ENCODE measurements around the gene POLR3GL. TPM values are rescaled to one million over a fixed set of nuclear protein-coding genes. Genes with fewer than 3 reads are reported as not detected.
A peak's percentile ranks its signal among the peaks of the same experiment; 100 is the strongest.

The POLR3GL gene
- total RNA-seq, 3 donors from 2014 or later, result 18.0 to 32.8 (median 18.1) TPM

DNA sequence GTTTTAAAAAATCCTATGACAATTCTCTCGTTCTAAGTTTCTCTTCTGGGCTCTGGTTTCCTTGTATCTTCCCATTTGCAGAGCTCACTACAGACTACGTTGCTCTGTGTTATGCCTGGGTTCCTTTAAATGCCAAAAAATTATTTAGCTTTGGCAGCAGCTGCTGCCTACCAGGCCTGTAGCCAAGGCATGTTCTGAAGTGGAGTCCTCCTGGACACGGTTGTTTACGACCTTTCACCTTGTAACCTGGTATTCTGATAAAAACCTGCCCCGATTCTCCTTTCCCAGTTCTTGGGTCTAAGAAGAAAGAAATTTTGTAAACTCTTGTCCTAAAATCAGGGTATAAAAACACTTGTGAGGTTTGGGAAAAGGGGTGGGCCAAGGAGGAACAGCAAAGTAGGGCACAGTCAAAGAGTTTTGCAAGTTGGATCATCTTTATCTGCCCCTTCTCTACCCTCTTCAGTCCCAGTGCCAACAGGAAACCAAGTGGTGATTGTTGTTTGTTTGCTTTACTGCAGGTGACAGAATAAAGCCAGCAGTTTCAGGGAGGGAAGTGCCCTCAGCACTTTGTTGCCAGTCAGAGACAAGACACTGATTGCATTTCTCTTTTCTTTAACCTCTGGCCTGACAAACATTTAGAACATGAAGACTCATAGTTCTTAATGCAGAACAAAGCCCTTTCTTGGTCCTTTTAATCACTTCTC lies 35.0 kb downstream of the POLR3GL start:
- Histone ChIP-seq H3K4me3 (peak overlapping the region; percentile 71 to 81 (median 76)), H3K36me3 (peaks cover 3% of the 10 kb centered on the region), H3K9me3 (no peaks in the 10 kb centered on the region), H3K27me3 (no peaks in the 10 kb centered on the region), H3K4me1 (peaks cover 0 to 9% of the 10 kb centered on the region in 2 donors), H3K27ac (peak overlapping the region; percentile 95 to 96)
- no peak for DNase-seq (ENCODE audit: low spot score in 2 of 2)
- intact Hi-C loops (cut with DNase I; ENCODE audit: low total_unique reads), result no loop called here
- TF ChIP-seq POLR2AphosphoS5 (IDR thresholded peaks at IDR 0.05) (peak in 2 of 3 donors; percentile 46 to 70), POLR2A (IDR thresholded peaks at IDR 0.05) (peak; percentile 22)
- TF ChIP-seq, protein P1, sequence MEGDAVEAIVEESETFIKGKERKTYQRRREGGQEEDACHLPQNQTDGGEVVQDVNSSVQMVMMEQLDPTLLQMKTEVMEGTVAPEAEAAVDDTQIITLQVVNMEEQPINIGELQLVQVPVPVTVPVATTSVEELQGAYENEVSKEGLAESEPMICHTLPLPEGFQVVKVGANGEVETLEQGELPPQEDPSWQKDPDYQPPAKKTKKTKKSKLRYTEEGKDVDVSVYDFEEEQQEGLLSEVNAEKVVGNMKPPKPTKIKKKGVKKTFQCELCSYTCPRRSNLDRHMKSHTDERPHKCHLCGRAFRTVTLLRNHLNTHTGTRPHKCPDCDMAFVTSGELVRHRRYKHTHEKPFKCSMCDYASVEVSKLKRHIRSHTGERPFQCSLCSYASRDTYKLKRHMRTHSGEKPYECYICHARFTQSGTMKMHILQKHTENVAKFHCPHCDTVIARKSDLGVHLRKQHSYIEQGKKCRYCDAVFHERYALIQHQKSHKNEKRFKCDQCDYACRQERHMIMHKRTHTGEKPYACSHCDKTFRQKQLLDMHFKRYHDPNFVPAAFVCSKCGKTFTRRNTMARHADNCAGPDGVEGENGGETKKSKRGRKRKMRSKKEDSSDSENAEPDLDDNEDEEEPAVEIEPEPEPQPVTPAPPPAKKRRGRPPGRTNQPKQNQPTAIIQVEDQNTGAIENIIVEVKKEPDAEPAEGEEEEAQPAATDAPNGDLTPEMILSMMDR (IDR thresholded peaks at IDR 0.05), result no peak

DNA sequence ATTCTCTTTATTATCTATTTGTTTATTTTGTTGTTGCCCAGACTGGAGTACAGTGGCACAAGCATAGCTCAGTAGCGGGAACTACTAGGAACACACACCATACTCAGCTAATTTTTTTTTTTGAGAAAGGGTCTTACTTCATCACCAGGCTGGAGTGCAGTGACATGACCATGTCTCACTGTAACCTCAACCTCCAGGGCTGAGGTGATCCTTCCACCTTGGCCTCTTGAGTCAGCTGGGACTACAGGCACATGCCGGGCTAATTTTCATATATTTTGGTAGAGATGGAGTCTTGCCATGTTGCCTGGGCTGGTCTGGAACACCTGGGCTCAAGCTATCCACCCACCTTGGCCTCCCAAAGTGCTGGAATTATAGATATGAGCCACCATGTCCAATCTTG lies 37.2 kb downstream of the POLR3GL start:
- Histone ChIP-seq H3K4me3 (peak overlapping the region in 1 of 3 donors; percentile 30), H3K36me3 (no peaks in the 10 kb centered on the region), H3K9me3 (no peaks in the 10 kb centered on the region), H3K27me3 (no peaks in the 10 kb centered on the region), H3K4me1 (peaks cover 0 to 19% of the 10 kb centered on the region in 2 donors), H3K27ac (peak overlapping the region; percentile 90 to 95)
- DNase-seq (ENCODE audit: low spot score in 2 of 2), result no peak
- TF ChIP-seq POLR2A (IDR thresholded peaks at IDR 0.05) (no peak), POLR2AphosphoS5 (IDR thresholded peaks at IDR 0.05) (no peak)
- TF ChIP-seq, protein P1 (IDR thresholded peaks at IDR 0.05), result no peak
- intact Hi-C loops (cut with DNase I; ENCODE audit: low total_unique reads), result no loop called here

DNA sequence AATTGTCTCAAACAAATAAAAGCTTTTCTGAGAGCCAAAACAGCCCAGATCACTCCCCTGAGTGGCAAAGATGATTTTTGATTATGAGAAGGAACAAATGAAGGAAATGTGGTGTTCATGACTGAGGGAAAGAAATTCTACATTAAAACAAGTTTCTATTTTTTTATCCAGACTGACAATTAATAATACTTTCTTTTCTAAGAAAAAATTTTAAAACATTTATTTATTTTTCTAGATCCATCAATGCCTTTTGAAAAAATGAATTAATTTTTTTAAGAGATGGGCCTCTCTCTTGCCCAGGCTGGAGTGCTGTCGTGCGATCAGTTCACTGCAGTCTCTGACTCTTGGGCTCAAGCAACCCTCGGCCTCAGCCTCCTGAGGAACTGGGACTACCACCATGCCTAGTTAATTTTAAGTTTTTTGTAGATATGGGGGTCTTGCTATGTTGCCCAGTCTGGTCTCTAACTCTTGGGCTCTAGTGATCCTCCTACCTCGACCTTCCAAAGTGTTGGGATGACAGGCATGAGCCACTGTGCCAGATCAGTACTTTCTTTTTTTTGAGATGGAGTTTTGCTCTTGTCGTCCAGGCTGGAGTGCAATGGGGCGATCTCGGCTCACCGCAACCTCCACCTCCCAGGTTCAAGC lies 43.1 kb downstream of the POLR3GL start:
- TF ChIP-seq POLR2AphosphoS5 (IDR thresholded peaks at IDR 0.05) (no peak), POLR2A (IDR thresholded peaks at IDR 0.05) (no peak)
- TF ChIP-seq, protein P1 (IDR thresholded peaks at IDR 0.05), result peak in 1 of 3 donors; percentile 18
- no peak for DNase-seq (ENCODE audit: low spot score in 2 of 2)
- Histone ChIP-seq H3K9me3 (no peaks in the 10 kb centered on the region), H3K27ac (peak overlapping the region; percentile 84 to 87), H3K4me1 (peaks cover 0 to 15% of the 10 kb centered on the region in 2 donors), H3K36me3 (no peaks in the 10 kb centered on the region), H3K4me3 (peak overlapping the region in 1 of 3 donors; percentile 1), H3K27me3 (no peaks in the 10 kb centered on the region)
- intact Hi-C loops (cut with DNase I; ENCODE audit: low total_unique reads), result no loop called here

DNA sequence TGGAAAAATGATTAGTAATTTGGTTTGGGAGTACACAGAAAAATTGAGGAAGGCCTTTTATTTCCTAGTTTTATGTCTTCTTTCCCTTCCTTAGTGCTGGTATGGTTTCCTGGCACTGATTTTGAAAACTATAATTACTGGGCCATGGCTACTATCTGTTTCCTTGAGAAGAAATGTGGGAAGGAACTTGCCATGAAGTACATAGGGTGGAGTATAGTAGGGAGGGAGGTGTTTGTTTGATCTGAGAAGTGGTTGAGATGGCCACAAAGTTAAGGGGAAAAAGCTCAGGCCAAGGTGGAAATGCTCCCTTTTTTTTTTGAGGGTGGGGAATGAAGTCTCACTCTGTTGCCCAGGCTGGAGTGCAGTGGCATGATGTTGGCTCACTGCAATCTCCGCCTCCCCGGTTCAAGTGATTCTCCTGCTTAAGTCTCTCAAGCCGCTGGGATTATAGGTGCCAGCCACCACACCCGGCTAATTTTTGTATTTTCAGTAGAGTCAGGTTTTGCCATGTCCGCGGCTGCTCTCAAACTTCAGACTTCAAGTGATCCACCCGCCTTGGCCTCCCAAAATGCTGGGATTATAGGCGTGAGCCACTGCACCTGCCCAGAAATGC lies 45.7 kb downstream of the POLR3GL start:
- Histone ChIP-seq H3K27me3 (no peaks in the 10 kb centered on the region), H3K4me1 (peaks cover 0 to 15% of the 10 kb centered on the region in 2 donors), H3K27ac (peak overlapping the region; percentile 54 to 67), H3K36me3 (no peaks in the 10 kb centered on the region), H3K9me3 (no peaks in the 10 kb centered on the region), H3K4me3 (no peak overlapping the region)
- intact Hi-C loops (cut with DNase I; ENCODE audit: low total_unique reads), result loop anchor here (10.0 kb wide), 1 partner anchor 155 kb away; the partner anchor contains the start of gene PIAS3
- DNase-seq (ENCODE audit: low spot score in 2 of 2), result no peak
- TF ChIP-seq, protein P1 (IDR thresholded peaks at IDR 0.05), result no peak
- no peak for TF ChIP-seq POLR2A (IDR thresholded peaks at IDR 0.05)
- TF ChIP-seq POLR2AphosphoS5 (IDR thresholded peaks at IDR 0.05), result peak in 1 of 3 donors; percentile 21

Measured in breast epithelium (tissue), 4 donors.